Kidney epithelial cell (primary cell): ENCODE data around the gene AMPD2. TPM values are rescaled to one million over a fixed set of nuclear protein-coding genes. Genes with fewer than 3 reads are reported as not detected.
A peak's percentile ranks its signal among the peaks of the same experiment; 100 is the strongest.
"Not testable (repeated sequence)": the region's sequence is repeated elsewhere in the genome, so short reads cannot be mapped to it uniquely, and the experiment has no call there.

ENCODE experiments used
- DNase-seq: peaks from one replicate; pipeline ENCODE4 v3.0.0-alpha.2; 2010; ENCODE audit warnings: low read depth
- H3K27me3 ChIP-seq: 2 replicates; pipeline ENCODE4 v1.6.0; 2011; ENCODE audit warnings: low read length; ENCODE audit not compliant: control insufficient read depth, insufficient read depth
- H3K36me3 ChIP-seq: 2 replicates; pipeline ENCODE4 v1.5.1; 2011; ENCODE audit warnings: low read length; ENCODE audit not compliant: control insufficient read depth, insufficient read depth
- H3K4me3 ChIP-seq: 2 replicates; pipeline ENCODE4 v1.5.1; 2011; ENCODE audit warnings: low read depth, mild to moderate bottlenecking, control low read depth, low read length
- total RNA-seq: library from RNA; depleted of rRNA; stranded (reverse); fragments of >200 nt; gene quantifications from 2 replicates; pipeline ENCODE4 v1.2.3, GENCODE V29; 2015
- TF ChIP-seq, protein P1 (sequence below): IDR thresholded peaks from 2 replicates; pipeline ENCODE4 v1.5.1; 2011; ENCODE audit warnings: mild to moderate bottlenecking, moderate library complexity, low read length, control low read depth, inconsistent platforms; ENCODE audit not compliant: insufficient read depth, poor library complexity, severe bottlenecking

AMPD2 gene
- total RNA-seq, 1 donor from 2014 or later, result 65.7 TPM

DNA sequence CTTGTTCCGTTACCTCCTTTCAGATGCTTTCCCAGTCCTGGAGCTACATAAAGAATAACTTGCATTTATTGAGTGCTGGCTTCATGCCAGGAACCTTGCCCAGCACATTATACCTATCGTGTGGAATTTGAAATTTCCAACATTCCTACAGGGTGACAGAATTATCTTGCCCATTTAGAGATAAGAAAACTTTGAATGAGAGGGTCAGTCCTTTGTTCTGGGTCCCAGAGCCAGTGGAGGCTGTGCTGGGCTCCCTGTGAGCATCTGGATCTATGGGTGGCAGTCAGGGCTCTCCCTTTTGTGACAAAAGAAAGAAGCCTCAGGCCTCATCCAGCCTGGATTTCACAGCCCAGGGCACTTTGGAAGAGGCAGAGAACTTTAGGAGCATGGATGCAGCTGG is 39.5 kb downstream of the AMPD2 start:
- Histone ChIP-seq H3K4me3 (no peak overlapping the region), H3K27me3 (no peaks in the 10 kb centered on the region), H3K36me3 (no peaks in the 10 kb centered on the region)
- TF ChIP-seq, protein P1, sequence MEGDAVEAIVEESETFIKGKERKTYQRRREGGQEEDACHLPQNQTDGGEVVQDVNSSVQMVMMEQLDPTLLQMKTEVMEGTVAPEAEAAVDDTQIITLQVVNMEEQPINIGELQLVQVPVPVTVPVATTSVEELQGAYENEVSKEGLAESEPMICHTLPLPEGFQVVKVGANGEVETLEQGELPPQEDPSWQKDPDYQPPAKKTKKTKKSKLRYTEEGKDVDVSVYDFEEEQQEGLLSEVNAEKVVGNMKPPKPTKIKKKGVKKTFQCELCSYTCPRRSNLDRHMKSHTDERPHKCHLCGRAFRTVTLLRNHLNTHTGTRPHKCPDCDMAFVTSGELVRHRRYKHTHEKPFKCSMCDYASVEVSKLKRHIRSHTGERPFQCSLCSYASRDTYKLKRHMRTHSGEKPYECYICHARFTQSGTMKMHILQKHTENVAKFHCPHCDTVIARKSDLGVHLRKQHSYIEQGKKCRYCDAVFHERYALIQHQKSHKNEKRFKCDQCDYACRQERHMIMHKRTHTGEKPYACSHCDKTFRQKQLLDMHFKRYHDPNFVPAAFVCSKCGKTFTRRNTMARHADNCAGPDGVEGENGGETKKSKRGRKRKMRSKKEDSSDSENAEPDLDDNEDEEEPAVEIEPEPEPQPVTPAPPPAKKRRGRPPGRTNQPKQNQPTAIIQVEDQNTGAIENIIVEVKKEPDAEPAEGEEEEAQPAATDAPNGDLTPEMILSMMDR, result no peak
- DNase-seq, result no peak

- TF ChIP-seq, protein P1, result no peak
- Histone ChIP-seq H3K4me3 (no peak overlapping the region), H3K36me3 (no peaks in the 10 kb centered on the region), H3K27me3 (no peaks in the 10 kb centered on the region)
- DNase-seq, result peak; percentile 70
Measured at GRCh38 chr1:109659997-109660690, 40.5 kb downstream of the AMPD2 start.

DNA sequence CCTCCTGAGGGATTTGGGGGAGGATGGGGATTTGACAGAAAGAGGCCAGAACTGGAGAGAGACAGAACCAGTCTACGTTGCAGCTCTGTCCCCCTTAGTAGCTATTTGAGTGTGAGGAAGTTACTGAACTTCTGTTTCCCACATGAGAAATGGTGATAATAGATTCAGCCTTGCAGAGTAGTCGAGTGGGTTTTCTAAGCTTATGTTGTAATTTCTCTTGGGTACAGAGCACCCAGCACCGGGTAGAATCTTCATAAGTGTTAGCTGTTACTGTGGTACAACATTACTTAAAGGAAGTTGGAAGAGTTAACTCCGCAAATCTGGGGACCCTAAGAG is 41.0 kb downstream of the AMPD2 start:
- not testable (repeated sequence) for H3K27me3 ChIP-seq, DNase-seq, H3K4me3 ChIP-seq, H3K36me3 ChIP-seq

GRCh38 chr1:109661391-109661790 is 41.8 kb downstream of the AMPD2 start:
- no peaks in the 10 kb centered on the region for H3K36me3 ChIP-seq
- TF ChIP-seq, protein P1, result no peak
- no peak for DNase-seq
- H3K4me3 ChIP-seq, result no peak overlapping the region
- H3K27me3 ChIP-seq, result no peaks in the 10 kb centered on the region

GRCh38 chr1:109664671-109665070 is 45.0 kb downstream of the AMPD2 start:
- H3K36me3 ChIP-seq, result no peaks in the 10 kb centered on the region
- DNase-seq, result no peak
- TF ChIP-seq, protein P1, result no peak
- no peak overlapping the region for H3K4me3 ChIP-seq
- H3K27me3 ChIP-seq, result no peaks in the 10 kb centered on the region

DNA sequence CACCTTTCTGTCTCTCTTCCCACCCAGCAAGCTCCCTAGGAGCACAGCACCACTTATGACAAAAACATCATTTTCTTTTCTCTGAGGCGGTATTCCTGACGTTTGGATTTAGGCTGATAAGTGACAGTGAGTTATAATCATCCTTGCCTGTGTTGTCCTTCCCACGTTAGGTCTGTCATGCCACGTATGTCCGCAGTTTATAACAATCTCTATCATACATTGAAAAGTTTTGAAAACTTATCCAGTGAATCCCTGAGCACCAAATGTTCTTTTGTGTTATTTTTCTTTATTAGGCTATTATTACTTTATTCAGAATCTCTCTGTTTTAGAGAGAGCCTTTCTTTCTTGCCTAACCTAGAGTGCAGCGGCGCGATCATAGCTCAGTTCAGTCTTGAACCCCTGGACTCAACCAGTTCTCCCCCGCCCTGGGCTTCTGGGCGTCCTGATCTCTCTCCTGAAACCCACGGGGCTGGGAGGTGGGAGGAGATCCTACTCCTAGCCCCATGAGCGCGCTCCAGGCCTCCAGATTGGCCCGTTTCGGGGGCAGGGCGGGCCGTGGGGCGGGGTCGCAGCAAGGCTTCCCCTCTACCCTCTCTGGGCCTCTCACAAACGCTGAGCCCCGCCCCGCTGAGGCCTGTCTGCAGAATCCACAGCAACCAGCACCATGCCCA is 48.0 kb downstream of the AMPD2 start, which contains the start of gene GSTM2:
TSS of gene GSTM2 (plus strand) at position 606 of the 671 bp plus-strand sequence. CDS start at position 665, 59 bp downstream.
- H3K27me3 ChIP-seq, result no peaks in the 10 kb centered on the region
- TF ChIP-seq, protein P1, result no peak
- DNase-seq, result peak; percentile 35
- H3K36me3 ChIP-seq, result no peaks in the 10 kb centered on the region
- H3K4me3 ChIP-seq, result peak within 1 kb of the TSS; percentile 44
